ENCODE results near the gene VMP1.
"Not testable (repeated sequence)": the region's sequence is repeated elsewhere in the genome, so short reads cannot be mapped to it uniquely, and the experiment has no call there.

The VMP1 gene

GRCh38 chr17:59780548-59780947, 73.1 kb downstream of the VMP1 start:
- DNase-seq (ENCODE audit: low read depth): not testable (repeated sequence)

DNA sequence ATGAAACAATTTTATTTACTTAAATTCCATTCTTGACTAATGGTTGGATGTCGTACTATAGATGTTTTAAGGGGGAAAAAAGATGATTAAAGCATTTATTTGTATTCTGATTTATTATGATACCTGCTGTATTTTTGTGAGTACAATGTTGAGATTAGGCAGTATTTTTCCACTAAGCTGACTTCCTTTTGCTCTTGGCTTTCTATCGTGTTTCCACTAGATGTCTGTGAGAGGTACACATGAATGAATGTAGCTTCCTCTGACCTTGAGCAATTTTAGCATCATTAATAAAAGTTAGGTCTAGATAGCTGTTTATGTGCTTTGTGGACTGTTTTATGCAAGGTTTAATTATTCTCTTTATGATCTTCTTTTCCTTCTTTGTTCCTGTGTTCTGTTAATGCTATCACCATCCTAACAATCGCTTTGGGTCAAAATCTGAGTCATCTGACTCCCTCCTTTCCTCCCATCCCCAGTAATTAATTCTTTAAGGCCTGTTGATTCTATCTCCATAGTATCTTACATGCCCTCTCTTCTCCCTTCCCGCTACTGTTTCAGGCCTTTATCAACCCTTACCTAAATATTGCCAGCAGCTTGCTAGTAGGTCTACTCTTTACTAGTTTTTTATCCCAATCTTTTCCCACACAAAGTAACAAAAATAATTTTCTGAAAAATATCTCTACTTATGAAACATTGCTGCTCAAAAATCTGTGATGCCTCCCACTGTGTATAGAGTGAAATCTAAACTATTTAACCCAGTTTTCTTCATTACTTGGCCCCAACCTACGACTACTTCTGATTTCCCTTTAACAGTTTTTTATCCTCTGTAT, 76.0 kb downstream of the VMP1 start:
- no peak for DNase-seq (ENCODE audit: low read depth)

DNA sequence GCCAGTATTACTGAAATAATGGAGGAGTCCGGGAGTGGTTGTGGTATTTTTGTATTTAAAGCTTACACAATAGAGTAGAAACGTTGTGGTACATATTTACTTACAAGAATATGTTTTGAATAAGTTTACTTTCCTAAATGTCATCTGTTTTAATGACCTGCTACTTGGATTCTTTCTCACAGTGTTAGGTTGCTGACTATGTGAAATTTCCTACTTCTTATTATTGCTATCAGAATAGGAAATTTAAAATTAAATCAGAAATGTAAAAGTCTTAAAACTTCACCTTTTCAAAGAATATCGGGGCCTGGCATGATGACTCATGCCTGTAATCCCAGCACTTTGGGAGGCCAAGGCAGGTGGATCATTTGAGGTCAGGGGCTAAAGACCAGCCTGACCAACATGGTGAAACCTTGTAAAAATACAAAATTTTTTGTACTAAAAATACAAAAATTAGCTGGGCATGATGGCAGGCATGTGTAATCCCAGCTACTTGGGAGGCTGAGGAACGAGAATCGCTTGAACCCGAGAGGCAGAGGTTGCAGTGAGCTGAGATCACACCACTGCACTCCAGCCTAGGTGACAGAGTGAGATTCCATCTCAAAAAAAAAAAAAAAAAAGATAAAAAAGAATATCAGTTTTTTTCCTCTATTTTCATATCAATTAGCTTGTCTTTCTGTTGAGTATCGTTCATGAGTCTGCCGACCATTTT, 77.8 kb downstream of the VMP1 start:
- DNase-seq (ENCODE audit: low read depth): no peak

- DNase-seq (ENCODE audit: low read depth): no peak
Measured at GRCh38 chr17:59786213-59786535, 78.7 kb downstream of the VMP1 start.

- peak; percentile 68 for DNase-seq (ENCODE audit: low read depth)
Measured at GRCh38 chr17:59786536-59787319, 79.3 kb downstream of the VMP1 start.

- not testable (repeated sequence) for DNase-seq (ENCODE audit: low read depth)
Measured at GRCh38 chr17:59789849-59790248, 82.4 kb downstream of the VMP1 start.

GRCh38 chr17:59790418-59790817, 83.0 kb downstream of the VMP1 start:
- not testable (repeated sequence) for DNase-seq (ENCODE audit: low read depth)

DNA sequence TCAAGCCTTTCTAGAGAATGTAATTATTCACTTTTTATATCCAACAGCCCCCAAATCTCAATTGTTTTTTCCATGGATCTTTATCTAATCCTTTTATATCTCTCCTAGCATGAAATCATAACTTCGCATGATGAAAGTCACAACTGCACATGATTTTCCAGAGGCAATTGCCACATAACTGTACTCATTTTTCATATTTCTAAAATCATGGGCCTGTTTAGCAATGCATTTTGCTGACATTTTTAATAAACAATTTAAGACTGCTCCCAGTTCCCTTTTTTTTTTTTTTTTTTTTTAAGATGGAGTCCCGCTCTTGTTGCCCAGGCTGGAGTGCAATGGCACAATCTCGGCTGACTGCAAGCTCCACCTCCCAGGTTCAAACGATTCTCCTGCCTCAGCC, 83.5 kb downstream of the VMP1 start:
- no peak for DNase-seq (ENCODE audit: low read depth)

DNA sequence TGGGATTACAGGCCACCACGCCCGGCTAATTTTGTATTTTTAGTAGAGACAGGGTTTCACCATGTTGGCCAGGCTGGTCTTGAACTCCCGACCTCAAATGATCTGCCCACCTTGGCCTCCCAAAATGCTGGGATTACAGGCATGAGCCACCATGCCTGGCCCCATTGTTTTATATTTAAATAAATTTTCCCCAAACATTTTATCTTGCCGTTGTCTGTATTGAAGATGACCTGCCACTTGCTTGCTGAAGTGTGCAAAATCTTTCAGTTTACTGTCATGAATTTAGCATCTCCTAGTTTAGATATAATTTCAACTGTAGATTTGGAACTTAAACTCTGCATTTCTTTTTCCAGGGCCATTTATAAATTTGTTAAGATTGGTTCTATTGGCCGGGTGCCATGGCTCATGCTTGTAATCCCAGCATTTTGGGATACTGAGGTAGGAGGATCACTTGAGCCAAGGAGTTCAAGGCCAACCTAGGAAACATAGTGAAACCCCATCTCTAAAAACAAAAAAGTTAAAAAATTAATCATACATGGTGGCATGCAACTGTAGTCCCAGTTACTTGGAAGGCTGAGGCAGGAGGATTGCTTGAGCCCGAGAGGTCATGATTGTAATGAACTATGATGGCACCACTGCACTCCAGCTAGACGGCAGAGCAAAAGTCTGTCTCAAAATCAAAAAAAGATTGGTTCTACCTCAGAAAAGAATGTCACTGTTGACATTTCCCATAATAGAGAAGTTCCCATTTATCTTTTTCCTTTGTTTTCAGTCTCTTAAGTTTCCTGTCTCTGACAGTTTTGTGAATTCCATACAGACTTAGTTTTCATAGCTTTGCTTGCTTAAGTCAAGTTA, 84.4 kb downstream of the VMP1 start:
- no peak for DNase-seq (ENCODE audit: low read depth)

DNA sequence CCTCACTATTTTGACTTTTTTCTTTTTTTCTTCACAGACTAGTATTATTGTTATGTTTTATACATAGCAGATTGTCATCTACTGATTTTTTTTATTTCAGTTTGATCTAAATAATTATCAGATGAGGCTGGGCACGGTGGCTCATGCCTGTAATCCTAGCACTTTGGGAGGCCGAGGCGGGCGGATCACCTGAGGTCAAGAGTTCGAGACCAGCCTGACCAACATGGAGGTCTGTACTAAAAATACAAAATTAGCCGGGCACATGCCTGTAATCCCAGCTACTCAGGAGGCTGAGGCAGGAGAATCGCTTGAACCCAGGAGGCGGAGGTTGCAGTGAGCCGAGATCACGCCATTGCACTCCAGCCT, 85.0 kb downstream of the VMP1 start:
- not testable (repeated sequence) for DNase-seq (ENCODE audit: low read depth)

DNA sequence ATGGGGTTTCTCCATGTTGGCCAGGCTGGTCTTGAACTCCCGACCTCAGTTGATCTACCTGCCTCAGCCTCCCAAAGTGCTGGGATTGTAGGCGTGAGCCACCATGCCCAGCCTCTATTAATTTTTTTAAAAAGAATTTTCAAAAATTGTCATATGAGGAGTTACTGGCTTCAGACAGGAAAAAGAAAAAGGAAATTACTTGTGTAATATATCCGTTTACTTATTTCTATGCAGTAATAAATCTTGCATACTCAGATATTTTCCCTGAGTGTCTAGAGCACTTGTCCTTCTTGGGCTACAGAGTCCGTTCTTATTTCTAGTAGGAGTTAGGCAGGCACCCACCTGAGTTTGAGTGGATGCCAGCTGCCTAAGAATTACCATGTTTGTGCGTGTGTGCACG, 85.8 kb downstream of the VMP1 start:
- no peak for DNase-seq (ENCODE audit: low read depth)

DNA sequence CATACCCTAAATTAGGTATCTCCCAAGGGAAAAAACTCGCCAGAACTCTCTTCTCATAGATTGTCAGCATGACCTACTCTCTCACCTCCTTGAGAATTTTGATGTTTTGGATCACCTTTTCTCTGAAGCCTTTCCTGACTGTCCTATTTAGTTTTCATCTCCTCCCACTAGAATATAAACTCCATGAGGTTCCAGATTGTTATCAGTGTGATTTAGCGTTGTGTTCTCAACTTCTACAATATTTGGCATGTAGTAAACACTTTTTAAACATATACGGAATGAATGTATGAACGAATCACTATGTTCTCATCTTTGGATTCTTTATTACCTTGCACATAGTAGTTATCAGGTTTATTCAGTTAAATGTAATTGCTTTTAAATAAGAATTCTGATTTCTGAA, 88.7 kb downstream of the VMP1 start:
- no peak for DNase-seq (ENCODE audit: low read depth)

- DNase-seq (ENCODE audit: low read depth): no peak
Measured at GRCh38 chr17:59796785-59797205, 89.3 kb downstream of the VMP1 start.

DNA sequence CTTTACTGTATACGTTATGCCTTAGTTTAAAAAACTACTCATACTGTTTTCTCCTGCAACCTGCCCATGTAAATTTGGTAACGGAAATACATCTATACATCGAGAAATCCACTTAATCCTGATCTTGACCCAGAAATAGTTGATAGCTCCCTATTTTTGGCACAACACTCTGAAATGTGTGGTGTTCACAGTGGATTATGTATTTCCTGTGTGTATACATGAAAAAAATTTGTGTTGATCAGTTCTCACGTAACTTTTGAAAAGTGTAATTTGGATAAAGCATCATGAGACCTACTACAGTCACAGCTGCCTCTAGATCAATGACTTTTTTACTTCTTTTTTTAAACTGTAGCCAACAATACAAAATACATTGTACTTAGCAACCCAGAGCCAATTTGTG, 90.7 kb downstream of the VMP1 start:
- DNase-seq (ENCODE audit: low read depth): no peak

GRCh38 chr17:59800530-59800942, 93.1 kb downstream of the VMP1 start:
- no peak for DNase-seq (ENCODE audit: low read depth)

- no peak for DNase-seq (ENCODE audit: low read depth)
Measured at GRCh38 chr17:59802160-59802559, 94.7 kb downstream of the VMP1 start.

- DNase-seq (ENCODE audit: low read depth): no peak
Measured at GRCh38 chr17:59804901-59805465, 97.5 kb downstream of the VMP1 start.

- DNase-seq (ENCODE audit: low read depth): not testable (repeated sequence)
Measured at GRCh38 chr17:59806322-59806721, 98.9 kb downstream of the VMP1 start.

DNA sequence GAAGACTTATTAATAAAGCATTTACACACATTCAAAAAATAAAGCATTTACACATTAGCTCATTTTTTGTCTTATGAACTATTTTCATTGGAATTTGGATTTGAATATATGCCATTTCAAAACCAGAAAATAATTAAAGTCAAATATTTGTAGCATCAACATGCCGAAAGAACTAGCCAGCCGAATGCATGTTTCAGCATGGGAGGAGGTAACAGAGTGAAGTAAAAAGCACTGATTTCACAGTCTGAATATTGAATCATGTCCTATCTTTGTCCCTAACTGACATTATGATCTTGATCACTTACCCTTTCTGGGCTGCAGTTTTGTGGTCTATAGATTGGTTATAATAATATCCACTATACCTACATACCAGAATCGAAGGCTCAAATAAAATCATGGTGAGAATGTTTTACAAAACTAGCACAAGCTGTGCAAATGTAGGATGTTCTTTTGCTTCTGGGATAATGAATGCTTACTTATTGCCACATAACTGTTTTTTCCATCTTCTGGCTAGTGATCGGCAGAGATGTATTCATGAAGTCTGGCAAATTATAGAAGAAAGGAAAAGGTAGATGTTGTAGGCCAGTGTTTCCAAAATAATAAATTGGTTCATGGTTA, 100.5 kb downstream of the VMP1 start:
- no peak for DNase-seq (ENCODE audit: low read depth)

DNA sequence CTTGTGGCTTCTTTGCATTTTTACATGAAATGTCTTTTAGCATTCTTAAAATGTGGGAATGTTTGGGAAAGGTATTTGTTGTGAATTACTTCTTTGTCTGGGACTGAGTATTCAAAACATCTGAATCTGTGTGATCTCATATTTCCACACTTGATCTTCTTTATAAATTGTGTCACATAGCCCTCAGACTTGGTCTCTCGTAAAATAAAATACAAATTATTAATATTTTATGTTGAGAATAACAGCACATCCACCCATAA, 103.4 kb downstream of the VMP1 start:
- no peak for DNase-seq (ENCODE audit: low read depth)

- DNase-seq (ENCODE audit: low read depth): no peak
Measured at GRCh38 chr17:59811209-59811608, 103.8 kb downstream of the VMP1 start.

Data from CMK (cell line).